K562 (cell line): ENCODE results near the gene NUP153. TPM values are rescaled to one million over a fixed set of nuclear protein-coding genes. Genes with fewer than 3 reads are reported as not detected.

Experiments used
- ATAC-seq: fragments of 200-7000 bp; cut with Tn5 transposase; 3 replicates; pipeline ENCODE4 v1.9.1; 2020; ENCODE audit warnings: moderate library complexity
- BruUV-seq: library from RNA; stranded (reverse); fragments of 400-500 nt; replicated peaks from 2 replicates; lab custom pipeline; 2021; lab: Mats Ljungman, UMichigan
- CTCF ChIA-PET: fragments of 300-600 bp; formaldehyde crosslinking; extraction: SDS; loops from one replicate; lab custom pipeline; 2021; ENCODE audit warnings: low intra/inter-chr PET ratio; lab: Yijun Ruan, JAX
- POLR2A ChIA-PET: fragments of 300-600, 350-650 bp; sonication (Branson Sonifier 250); formaldehyde crosslinking; extraction: SDS; loops from one replicate; lab custom pipeline; 2021; ENCODE audit warnings: antibody characterized with exemption, inconsistent platforms; lab: Yijun Ruan, JAX
- DNase-seq, 4 experiments: peaks; one replicate each; pipeline versions ENCODE4 v3.0.0 to v3.0.0-alpha.2; 2011 to 2018; ENCODE audit warnings: low spot score in 3 of 4, mixed read lengths in 3 of 4; ENCODE audit errors: extremely low read depth in 1 of 4
- FAIRE-seq: peaks from 2 replicates; lab custom pipeline; 2011; peaks lifted over from hg19 to GRCh38; lab: Jason Lieb, UNC
- H2AFZ ChIP-seq: 2 replicates; pipeline ENCODE4 v1.6.0; 2011; ENCODE audit warnings: low read depth, low read length, control low read depth, inconsistent platforms
- H3K27ac ChIP-seq: fragments of 200-600 bp; 3 replicates; pipeline ENCODE4 v1.8.0; 2011; ENCODE audit warnings: low read depth, mild to moderate bottlenecking, control low read depth, inconsistent platforms, low read length, moderate library complexity, mixed read lengths; ENCODE audit errors: extremely low read depth
- H3K27me3 ChIP-seq, 2 experiments: fragments of 300-600 bp in 1 of 2; 2 replicates in 1 of 2; 3 replicates in 1 of 2; pipeline versions ENCODE4 v1.6.0 to v1.8.0; 2011; ENCODE audit warnings: inconsistent platforms in 2 of 2, low read length in 2 of 2, mild to moderate bottlenecking in 1 of 2, mixed read lengths in 1 of 2, moderate library complexity in 1 of 2; ENCODE audit not compliant: control insufficient read depth in 2 of 2, insufficient read depth in 2 of 2
- H3K36me3 ChIP-seq: fragments of 300-600 bp; 3 replicates; pipeline ENCODE4 v1.8.0; 2011; ENCODE audit warnings: mild to moderate bottlenecking, low read length, inconsistent platforms; ENCODE audit not compliant: control insufficient read depth, insufficient read depth
- H3K4me1 ChIP-seq, 2 experiments: fragments of 200-600 bp in 1 of 2; replicated peaks in 1 of 2; 2 replicates in 1 of 2; 3 replicates in 1 of 2; pipeline versions ENCODE4 v1.5.1 to v1.8.0; 2011; ENCODE audit warnings: inconsistent platforms in 2 of 2, low read length in 2 of 2, mild to moderate bottlenecking in 1 of 2, mixed read lengths in 1 of 2, moderate library complexity in 1 of 2; ENCODE audit not compliant: control insufficient read depth in 2 of 2, insufficient read depth in 2 of 2
- H3K4me2 ChIP-seq: 2 replicates; pipeline ENCODE4 v1.6.1; 2011; ENCODE audit warnings: low read length, control low read depth, inconsistent platforms, mixed read lengths; ENCODE audit not compliant: insufficient read depth
- H3K4me3 ChIP-seq: fragments of 200-600 bp; sonication (generic), shearing (Covaris generic); 2 replicates; pipeline ENCODE4 v1.5.1; 2016; ENCODE audit warnings: control low read depth, inconsistent platforms
- H3K79me2 ChIP-seq: fragments of 200-600 bp; 3 replicates; pipeline ENCODE4 v1.8.0; 2011; ENCODE audit warnings: low read length, inconsistent platforms; ENCODE audit not compliant: control insufficient read depth, insufficient read depth
- H3K9ac ChIP-seq, 2 experiments: 2 replicates each; pipeline versions ENCODE4 v1.6.0 to v1.6.1; 2011; ENCODE audit warnings: low read depth in 2 of 2, low read length in 2 of 2, control low read depth in 1 of 2, inconsistent platforms in 1 of 2, mild to moderate bottlenecking in 1 of 2, mixed read lengths in 1 of 2; ENCODE audit not compliant: insufficient read depth in 1 of 2
- H3K9me1 ChIP-seq: one replicate; pipeline ENCODE4 v1.6.0; 2011; ENCODE audit warnings: inconsistent platforms, mild to moderate bottlenecking, low read length, moderate library complexity; ENCODE audit not compliant: control insufficient read depth, insufficient read depth
- H3K9me3 ChIP-seq: replicated peaks from 2 replicates; pipeline ENCODE4 v1.5.1; 2011; ENCODE audit warnings: low read depth, low read length, inconsistent platforms; ENCODE audit not compliant: control insufficient read depth, insufficient read depth
- H4K20me1 ChIP-seq: replicated peaks from 2 replicates; pipeline ENCODE4 v1.6.1; 2011; ENCODE audit warnings: low read length, inconsistent platforms, mixed read lengths; ENCODE audit not compliant: control insufficient read depth, insufficient read depth
- BRF2 ChIP-seq: IDR thresholded peaks from 3 replicates; pipeline ENCODE4 v1.6.1; 2011; ENCODE audit warnings: borderline replicate concordance, mild to moderate bottlenecking; ENCODE audit not compliant: insufficient read length, insufficient read depth
- CCNT2 ChIP-seq: IDR thresholded peaks from 2 replicates; pipeline ENCODE4 v1.6.1; 2011; ENCODE audit warnings: borderline replicate concordance, low read depth, mild to moderate bottlenecking, moderate library complexity, mixed read lengths, low read length; ENCODE audit not compliant: insufficient read length; ENCODE audit errors: extremely low read depth
- EZH2 ChIP-seq: IDR thresholded peaks from 2 replicates; pipeline ENCODE4 v1.6.1; 2012; ENCODE audit warnings: low read depth, mild to moderate bottlenecking, inconsistent platforms, low read length, borderline replicate concordance
- GTF3C2 ChIP-seq: IDR thresholded peaks from 3 replicates; pipeline ENCODE4 v1.6.1; 2011; ENCODE audit warnings: borderline replicate concordance, mild to moderate bottlenecking, moderate library complexity; ENCODE audit not compliant: insufficient read length; ENCODE audit errors: extremely low read depth
- HNRNPLL ChIP-seq: fragments of 200-400 bp; formaldehyde crosslinking; IDR thresholded peaks from 2 replicates; pipeline ENCODE4 v1.6.1; 2017; ENCODE audit warnings: low read length, low read depth, mild to moderate bottlenecking; ENCODE audit not compliant: poor library complexity, severe bottlenecking
- MEF2D ChIP-seq: conservative IDR thresholded peaks from 2 replicates; pipeline ENCODE4 v1.6.1; 2016; ENCODE audit warnings: low read depth, missing genetic modification characterization, missing compliant biosample characterization
- MTF1 ChIP-seq: fragments of 250-450 bp; sonication (Bioruptor Pico); IDR thresholded peaks from 2 replicates; pipeline ENCODE4 v1.9.0; 2021; ENCODE audit warnings: moderate library complexity, mild to moderate bottlenecking, inconsistent platforms, borderline replicate concordance
- NCOA4 ChIP-seq: fragments of 450-650 bp; IDR thresholded peaks from 2 replicates; pipeline ENCODE4 v1.6.1; 2018; ENCODE audit warnings: mild to moderate bottlenecking; ENCODE audit not compliant: partially characterized antibody
- SIRT6 ChIP-seq: IDR thresholded peaks from one replicate; pipeline ENCODE4 v1.6.1; 2012; ENCODE audit warnings: low read depth, mild to moderate bottlenecking, control low read depth, inconsistent platforms, low read length, moderate library complexity
- ZNF212 ChIP-seq: fragments of 450-650 bp; formaldehyde crosslinking; IDR thresholded peaks from 2 replicates; pipeline ENCODE4 v1.4.0; 2020; ENCODE audit warnings: mild to moderate bottlenecking
- ZNF592 ChIP-seq: fragments of 450-650 bp; IDR thresholded peaks from 2 replicates; pipeline ENCODE4 v1.6.1; 2017; ENCODE audit warnings: antibody characterized with exemption, mild to moderate bottlenecking
- ZNF707 ChIP-seq: fragments of 250-450 bp; sonication (Bioruptor Pico); conservative IDR thresholded peaks from 2 replicates; pipeline ENCODE4 v1.8.0; 2022; ENCODE audit warnings: inconsistent platforms, mild to moderate bottlenecking, moderate library complexity
- WGBS: fragments of 100-300 bp; shearing (Covaris generic); methylation state at CpG from one replicate; pipeline ENCODE4 v1.1.6; 2016; ENCODE audit warnings: low coverage, mixed read lengths; ENCODE audit not compliant: insufficient coverage; ENCODE audit errors: missing lambda C conversion rate; 5-methylcytosine and 5-hydroxymethylcytosine counted together
- in situ Hi-C: fragments of 300-500 bp; cut with MboI; formaldehyde crosslinking; loops from 4 replicates; pipeline ENCODE4 v1.15.0; 2018; ENCODE audit warnings: inconsistent platforms, mixed read lengths
- intact Hi-C: fragments of 100-400 bp; cut with micrococcal nuclease; formaldehyde crosslinking; loops from 2 replicates; pipeline ENCODE4 v1.14.2; 2022
- polyA plus RNA-seq, 8 experiments: library from polyadenylated mRNA; depleted of rRNA in 4 of 8; stranded (reverse) in 5 of 8; unstranded in 3 of 8; fragments of >200 nt; fragmentation: Nextera tagmentation in 2 of 8; fragmentation: Illumina TruSeq in 1 of 8; extraction: Ambion mirVana in 2 of 8; extraction: Trizol in 1 of 8; gene quantifications; 2 replicates each; pipeline versions ENCODE4 v1.2.1 to v1.2.3, GENCODE V29; 2011 to 2014; ENCODE audit warnings: inconsistent platforms in 1 of 8, missing spikeins in 1 of 8
- total RNA-seq, 7 experiments: library from RNA; depleted of rRNA in 6 of 7; stranded (reverse); fragments of >200 nt in 6 of 7; fragmentation: Illumina TruSeq in 2 of 7; extraction: Trizol in 2 of 7; gene quantifications; 2 replicates each; pipeline versions ENCODE4 v1.2.1 to v1.2.3, GENCODE V29; 2011 to 2021; ENCODE audit warnings: low replicate concordance in 1 of 7

The NUP153 gene
- total and polyA plus RNA-seq, 9 of the 15 experiments (the other 6 are each of a cell fraction or from before 2014, with no cell fraction given) = 21.9 to 110 (median 84.8) TPM

GRCh38 chr6:17721671-17722070 lies 14.9 kb upstream of the NUP153 start:
- Histone ChIP-seq H3K27ac (no peak overlapping the region), H3K4me1 (peaks cover 4 to 8% of the 10 kb centered on the region in 2 experiments), H2AFZ (peak overlapping the region; percentile 37; the same call in 1 of the 2 replicates), H3K79me2 (no peaks in the 10 kb centered on the region), H4K20me1 (no peaks in the 10 kb centered on the region), H3K4me3 (no peak overlapping the region), H3K9me1 (no peaks in the 10 kb centered on the region), H3K9ac (peak overlapping the region in 1 of 2 experiments; percentile 55; a peak in 1 of 4 replicates), H3K4me2 (no peak overlapping the region), H3K36me3 (no peaks in the 10 kb centered on the region), H3K9me3 (no peaks in the 10 kb centered on the region), H3K27me3 (no peaks in the 10 kb centered on the region)
- intact Hi-C loops = no loop called here
- in situ Hi-C loops = no loop called here
- WGBS = 36% methylated on average over 3 of the region's 3 CpGs
- POLR2A ChIA-PET = interaction anchor here (1.2 kb wide), 1 partner anchor 11 kb away, joined by 4 read pairs; no protein-coding TSS in a partner anchor
- no TSS peak for BruUV-seq
- CTCF ChIA-PET = no interaction called here
- FAIRE-seq = no peak
- peak; percentile 10 for ATAC-seq
- no peak for TF ChIP-seq GTF3C2
- TF ChIP-seq ZNF707 (CRISPR knock-in tag) = no peak
- TF ChIP-seq BRF2 = no peak
- TF ChIP-seq ZNF212 = no peak
- TF ChIP-seq ZNF592 = no peak
- no peak for TF ChIP-seq CCNT2
- TF ChIP-seq HNRNPLL = no peak
- TF ChIP-seq SIRT6 = no peak
- TF ChIP-seq EZH2 = no peak
- TF ChIP-seq MTF1 = no peak
- TF ChIP-seq NCOA4 = no peak
- no peak for TF ChIP-seq MEF2D
- DNase-seq = peak in 1 of 4 experiments; percentile 5
